Measurements from ENCODE around the gene ITGB3. TPM values are rescaled to one million over a fixed set of nuclear protein-coding genes. Genes with fewer than 3 reads are reported as not detected.

ITGB3 gene
- total RNA-seq, 1 experiment from 2014 or later, result 0.68 TPM

DNA sequence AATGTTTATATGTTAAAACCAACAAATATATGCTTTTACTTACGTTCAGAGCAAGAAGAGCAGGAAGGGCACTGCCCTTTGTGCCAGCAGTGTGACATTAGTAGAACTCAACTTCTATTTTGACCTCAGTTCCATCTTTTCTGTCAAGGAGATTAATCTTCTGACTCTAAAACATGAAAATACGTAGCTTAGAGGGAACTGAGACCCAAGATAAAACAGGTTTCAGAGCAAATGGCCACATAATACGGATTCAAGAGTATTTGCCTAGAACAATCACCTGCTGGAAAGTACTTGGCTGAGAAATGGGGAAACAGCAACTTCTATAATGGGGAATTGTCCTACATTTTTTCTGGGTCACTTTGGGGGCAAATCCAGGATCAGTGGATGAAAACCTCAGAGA lies 22.3 kb upstream of the ITGB3 start:
- TF ChIP-seq, protein P1, sequence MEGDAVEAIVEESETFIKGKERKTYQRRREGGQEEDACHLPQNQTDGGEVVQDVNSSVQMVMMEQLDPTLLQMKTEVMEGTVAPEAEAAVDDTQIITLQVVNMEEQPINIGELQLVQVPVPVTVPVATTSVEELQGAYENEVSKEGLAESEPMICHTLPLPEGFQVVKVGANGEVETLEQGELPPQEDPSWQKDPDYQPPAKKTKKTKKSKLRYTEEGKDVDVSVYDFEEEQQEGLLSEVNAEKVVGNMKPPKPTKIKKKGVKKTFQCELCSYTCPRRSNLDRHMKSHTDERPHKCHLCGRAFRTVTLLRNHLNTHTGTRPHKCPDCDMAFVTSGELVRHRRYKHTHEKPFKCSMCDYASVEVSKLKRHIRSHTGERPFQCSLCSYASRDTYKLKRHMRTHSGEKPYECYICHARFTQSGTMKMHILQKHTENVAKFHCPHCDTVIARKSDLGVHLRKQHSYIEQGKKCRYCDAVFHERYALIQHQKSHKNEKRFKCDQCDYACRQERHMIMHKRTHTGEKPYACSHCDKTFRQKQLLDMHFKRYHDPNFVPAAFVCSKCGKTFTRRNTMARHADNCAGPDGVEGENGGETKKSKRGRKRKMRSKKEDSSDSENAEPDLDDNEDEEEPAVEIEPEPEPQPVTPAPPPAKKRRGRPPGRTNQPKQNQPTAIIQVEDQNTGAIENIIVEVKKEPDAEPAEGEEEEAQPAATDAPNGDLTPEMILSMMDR (IDR thresholded peaks at IDR 0.05; ENCODE audit: unreplicated experiment), result no peak
- no peak for DNase-seq
- Mint-ChIP-seq H3K27ac (ENCODE audit: unreplicated experiment) (no peak overlapping the region), H3K9me3 (ENCODE audit: low read depth, unreplicated experiment) (no peaks in the 10 kb centered on the region), H3K36me3 (ENCODE audit: insufficient read depth, unreplicated experiment) (no peaks in the 10 kb centered on the region), H3K4me3 (ENCODE audit: low read depth, unreplicated experiment) (no peak overlapping the region), H3K27me3 (ENCODE audit: unreplicated experiment) (no peaks in the 10 kb centered on the region), H3K4me1 (ENCODE audit: low read depth, unreplicated experiment) (peaks cover 19% of the 10 kb centered on the region)
- no TSS peak for BruUV-seq (replicated peaks)
- intact Hi-C loops (cut with micrococcal nuclease; ENCODE audit: unreplicated experiment), result no loop called here
- CTCF ChIA-PET, result interaction anchor here (0.6 to 2.0 kb wide), 6 partner anchors 9 to 384 kb away, joined by 3 to 8 read pairs (median 4); no protein-coding TSS in a partner anchor

- H3K4me1 Mint-ChIP-seq (ENCODE audit: low read depth, unreplicated experiment), result peaks cover 19% of the 10 kb centered on the region
- CTCF ChIA-PET, result interaction anchor here (0.7 to 1.3 kb wide), 3 partner anchors 11 to 384 kb away, joined by 3 to 8 read pairs (median 3); no protein-coding TSS in a partner anchor
- H3K27ac Mint-ChIP-seq (ENCODE audit: unreplicated experiment), result no peak overlapping the region
- H3K36me3 Mint-ChIP-seq (ENCODE audit: insufficient read depth, unreplicated experiment), result no peaks in the 10 kb centered on the region
- BruUV-seq (replicated peaks), result no TSS peak
- TF ChIP-seq, protein P1 (IDR thresholded peaks at IDR 0.05; ENCODE audit: unreplicated experiment), result no peak
- DNase-seq, result no peak
- intact Hi-C loops (cut with micrococcal nuclease; ENCODE audit: unreplicated experiment), result no loop called here
- no peaks in the 10 kb centered on the region for H3K27me3 Mint-ChIP-seq (ENCODE audit: unreplicated experiment)
- no peak overlapping the region for H3K4me3 Mint-ChIP-seq (ENCODE audit: low read depth, unreplicated experiment)
- no peaks in the 10 kb centered on the region for H3K9me3 Mint-ChIP-seq (ENCODE audit: low read depth, unreplicated experiment)
Observed at GRCh38 chr17:47231866-47232265, 21.8 kb upstream of the ITGB3 start.

GRCh38 chr17:47232465-47232864 lies 21.2 kb upstream of the ITGB3 start:
- Mint-ChIP-seq H3K4me3 (ENCODE audit: low read depth, unreplicated experiment) (no peak overlapping the region), H3K9me3 (ENCODE audit: low read depth, unreplicated experiment) (no peaks in the 10 kb centered on the region), H3K27me3 (ENCODE audit: unreplicated experiment) (no peaks in the 10 kb centered on the region), H3K27ac (ENCODE audit: unreplicated experiment) (no peak overlapping the region), H3K36me3 (ENCODE audit: insufficient read depth, unreplicated experiment) (no peaks in the 10 kb centered on the region), H3K4me1 (ENCODE audit: low read depth, unreplicated experiment) (peaks cover 19% of the 10 kb centered on the region)
- no peak for DNase-seq
- CTCF ChIA-PET, result interaction anchor here (1.3 kb wide), 1 partner anchor 83 kb away, joined by 8 read pairs; no protein-coding TSS in a partner anchor
- no TSS peak for BruUV-seq (replicated peaks)
- TF ChIP-seq, protein P1 (IDR thresholded peaks at IDR 0.05; ENCODE audit: unreplicated experiment), result no peak
- intact Hi-C loops (cut with micrococcal nuclease; ENCODE audit: unreplicated experiment), result no loop called here

DNA sequence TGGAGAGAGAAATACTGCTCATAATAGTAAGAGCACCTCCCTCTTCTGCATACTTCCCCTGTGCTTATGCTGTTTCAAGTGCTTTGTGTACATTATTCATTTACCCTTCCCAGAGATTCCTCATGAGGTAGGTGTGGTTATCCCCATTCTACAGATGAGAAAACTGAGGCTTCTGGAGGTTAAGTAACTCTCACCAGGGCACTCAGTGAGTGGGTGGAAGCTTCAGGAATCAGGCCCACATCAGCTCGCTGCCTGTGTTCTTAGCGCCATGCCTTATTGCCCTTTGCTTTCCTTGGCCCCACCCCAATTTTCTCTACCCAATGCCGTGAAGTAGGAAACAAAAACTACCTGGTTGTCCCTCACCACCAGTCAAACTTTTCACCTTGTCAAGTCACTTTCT lies 18.1 kb upstream of the ITGB3 start:
- Mint-ChIP-seq H3K27ac (ENCODE audit: unreplicated experiment) (no peak overlapping the region), H3K36me3 (ENCODE audit: insufficient read depth, unreplicated experiment) (peaks cover 6% of the 10 kb centered on the region)
- CTCF ChIA-PET, result no interaction called here

More for the DNA sequence above, 18.1 kb upstream of the ITGB3 start:
- Mint-ChIP-seq H3K27me3 (ENCODE audit: unreplicated experiment) (no peaks in the 10 kb centered on the region), H3K9me3 (ENCODE audit: low read depth, unreplicated experiment) (no peaks in the 10 kb centered on the region), H3K4me1 (ENCODE audit: low read depth, unreplicated experiment) (peaks cover 19% of the 10 kb centered on the region), H3K4me3 (ENCODE audit: low read depth, unreplicated experiment) (no peak overlapping the region)
- TF ChIP-seq, protein P1 (IDR thresholded peaks at IDR 0.05; ENCODE audit: unreplicated experiment), result no peak
- intact Hi-C loops (cut with micrococcal nuclease; ENCODE audit: unreplicated experiment), result no loop called here
- no TSS peak for BruUV-seq (replicated peaks)
- DNase-seq, result no peak
